Activated CD4-positive, CD25-positive, alpha-beta regulatory T cell treated with anti-CD3 and anti-CD28 coated beads, Interleukin-2, amount 50 U/mL, for 16 hours (primary cell): ENCODE data around the gene CELF2.

Source experiments
- DNase-seq: peaks from one replicate; pipeline ENCODE4 v3.0.0-alpha.2; 2020; ENCODE audit warnings: low read depth, low spot score

CELF2 gene

GRCh38 chr10:11325817-11326216 lies 308.1 kb downstream of the CELF2 start:
- DNase-seq = no peak

DNA sequence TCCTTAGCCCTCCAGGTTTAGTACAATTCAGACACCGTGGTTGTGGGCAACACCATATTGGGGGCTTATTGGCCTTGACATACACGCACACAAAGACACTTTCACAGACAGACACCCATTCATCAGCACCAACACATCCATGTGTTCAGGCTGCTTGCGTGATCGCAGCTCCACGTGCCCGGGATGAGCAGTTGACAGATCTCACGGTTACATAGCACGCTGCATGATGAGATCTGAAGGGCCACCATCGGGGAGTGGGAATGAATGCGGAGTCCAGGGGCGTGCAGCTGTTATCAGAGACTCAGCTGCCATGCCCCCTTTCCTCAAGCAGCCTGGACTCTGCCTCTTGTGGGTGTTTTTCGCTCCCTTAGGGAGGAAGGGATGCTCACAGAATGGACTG lies 308.6 kb downstream of the CELF2 start:
- no peak for DNase-seq

- no peak for DNase-seq
These were observed 309.4 kb downstream of the CELF2 start for GRCh38 chr10:11326913-11327616.

- DNase-seq = no peak
These were observed 310.8 kb downstream of the CELF2 start for GRCh38 chr10:11328264-11329061.

GRCh38 chr10:11329062-11329673 lies 311.5 kb downstream of the CELF2 start:
- no peak for DNase-seq

GRCh38 chr10:11330383-11331045 lies 312.8 kb downstream of the CELF2 start:
- DNase-seq = no peak

DNA sequence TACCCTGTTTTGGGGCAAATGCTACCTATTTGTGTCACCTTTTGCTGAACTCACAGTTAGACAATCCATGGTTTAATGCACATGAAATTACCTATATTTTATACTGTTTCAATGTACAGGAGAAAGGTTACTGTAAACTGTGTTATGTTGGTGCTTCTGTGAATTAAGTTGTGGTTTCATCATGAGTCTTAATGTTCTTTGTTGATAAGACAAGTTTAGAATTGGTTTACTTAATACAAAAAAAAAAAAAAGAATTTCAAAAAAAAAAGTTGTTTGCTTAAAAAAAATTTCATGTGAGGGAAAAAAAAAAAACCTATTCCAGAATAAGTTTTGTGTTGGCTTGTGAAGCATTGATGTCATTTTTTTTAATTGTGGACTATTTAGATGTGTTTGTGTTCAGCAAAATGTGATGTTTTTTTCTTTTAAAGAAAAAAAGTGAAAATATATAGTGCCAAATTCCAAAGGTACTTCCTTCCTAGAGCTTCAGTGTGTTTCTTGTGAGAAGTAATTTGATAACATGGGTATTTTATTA lies 313.4 kb downstream of the CELF2 start:
- DNase-seq = no peak

DNA sequence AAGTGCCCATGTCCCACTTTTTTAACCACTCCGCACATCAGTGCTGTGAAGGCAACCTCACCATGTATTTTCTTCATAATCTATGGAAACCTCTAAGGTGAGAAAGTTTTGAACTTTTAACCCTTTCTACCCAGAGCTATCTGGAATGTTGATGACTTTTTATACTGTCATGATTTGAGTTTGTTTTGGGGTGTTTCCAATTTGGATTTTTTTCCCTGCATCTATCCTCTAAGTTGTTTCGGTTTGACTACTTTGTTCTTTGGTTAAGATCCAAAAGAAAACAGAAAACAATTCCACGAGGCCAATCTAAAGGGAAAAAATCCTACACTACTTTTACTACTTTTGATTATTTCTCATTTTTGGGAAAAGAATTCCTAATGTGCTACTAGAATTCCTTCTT lies 314.1 kb downstream of the CELF2 start:
- no peak for DNase-seq

GRCh38 chr10:11332846-11333245 lies 315.2 kb downstream of the CELF2 start:
- DNase-seq = no peak

GRCh38 chr10:11334436-11334835 lies 316.8 kb downstream of the CELF2 start:
- DNase-seq = no peak

DNA sequence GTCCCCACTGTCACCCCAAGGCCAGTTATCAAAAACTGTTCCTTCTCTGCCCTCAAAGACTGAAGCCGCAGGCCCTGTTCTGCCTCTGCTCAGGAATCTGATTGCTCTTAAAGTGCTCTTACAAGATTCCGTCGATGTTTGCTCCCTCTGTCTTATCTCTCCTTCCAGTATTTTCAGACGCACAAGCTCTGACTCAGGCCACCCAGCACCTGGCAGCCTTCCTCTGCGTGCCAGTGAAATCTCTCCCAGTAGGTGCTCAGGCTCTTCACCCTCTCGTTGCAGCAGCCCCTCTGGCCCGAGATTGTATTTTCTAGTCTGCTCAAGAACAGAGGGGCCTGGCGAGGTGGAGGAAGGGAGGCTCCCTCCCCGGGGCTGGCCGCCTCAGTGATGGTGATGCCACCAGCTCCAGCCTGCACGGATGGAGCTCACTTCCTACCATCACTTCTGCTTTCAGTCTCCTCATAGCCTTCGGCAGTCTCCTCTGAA lies 317.5 kb downstream of the CELF2 start:
- no peak for DNase-seq

DNA sequence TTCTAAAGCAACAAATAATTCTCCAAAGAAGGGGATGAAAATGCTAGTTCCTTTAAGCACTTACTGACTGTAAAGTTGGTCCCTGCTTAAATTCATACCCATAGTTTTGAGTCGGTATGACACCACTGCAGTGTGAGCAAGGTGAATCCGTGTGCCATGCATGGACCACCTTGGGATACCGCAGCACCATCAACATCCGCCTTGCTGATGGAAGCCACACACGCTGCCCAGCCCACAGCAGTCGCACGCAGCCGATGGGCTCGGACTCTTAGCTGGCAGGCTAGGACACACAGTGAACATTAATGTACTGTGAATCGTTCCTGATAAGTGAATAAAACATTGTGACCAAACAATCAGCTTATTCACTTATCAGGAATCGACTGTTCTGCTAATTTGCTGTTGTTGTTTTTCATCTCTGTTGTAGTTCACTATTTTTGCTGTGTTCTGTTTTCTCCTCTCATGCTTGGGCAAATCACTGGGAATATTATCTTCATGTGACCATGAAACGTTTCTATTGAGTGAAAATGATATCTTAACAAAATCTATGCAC lies 318.3 kb downstream of the CELF2 start:
- no peak for DNase-seq

GRCh38 chr10:11336722-11337162 lies 319.1 kb downstream of the CELF2 start:
- no peak for DNase-seq

GRCh38 chr10:11337516-11337915 lies 319.8 kb downstream of the CELF2 start:
- DNase-seq = no peak

DNA sequence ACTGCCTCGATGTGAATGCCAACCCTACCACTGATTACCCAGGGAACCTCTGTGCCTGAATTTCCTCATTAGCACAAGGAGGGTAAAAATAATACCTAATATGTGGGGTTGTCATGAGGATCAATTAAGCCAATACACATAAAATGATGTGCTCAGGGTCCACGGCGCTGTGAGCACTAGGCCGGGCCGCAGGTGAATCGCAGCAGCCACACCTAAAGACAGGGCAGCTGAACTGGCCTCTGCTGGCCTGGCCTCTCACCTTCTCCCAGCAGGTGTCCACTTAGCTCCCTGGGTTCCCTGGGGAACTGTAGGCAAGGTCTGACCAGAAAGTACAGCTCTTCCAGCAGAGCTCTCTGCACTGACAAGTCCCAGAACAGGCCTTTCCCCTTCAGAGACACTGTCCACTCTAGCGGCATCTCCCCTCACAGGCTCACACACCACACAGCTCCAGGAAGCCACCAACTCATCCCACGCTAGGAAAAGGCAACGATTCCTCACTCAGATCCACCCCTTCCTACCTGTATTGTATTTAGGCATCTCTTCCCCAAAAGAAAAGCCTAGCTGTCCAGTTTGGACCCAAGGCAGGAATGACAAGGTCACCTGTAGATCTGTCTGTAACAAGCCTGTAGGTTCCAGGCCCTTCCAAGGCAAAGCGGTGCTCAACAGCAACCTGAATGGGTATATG lies 320.6 kb downstream of the CELF2 start:
- DNase-seq = no peak

DNA sequence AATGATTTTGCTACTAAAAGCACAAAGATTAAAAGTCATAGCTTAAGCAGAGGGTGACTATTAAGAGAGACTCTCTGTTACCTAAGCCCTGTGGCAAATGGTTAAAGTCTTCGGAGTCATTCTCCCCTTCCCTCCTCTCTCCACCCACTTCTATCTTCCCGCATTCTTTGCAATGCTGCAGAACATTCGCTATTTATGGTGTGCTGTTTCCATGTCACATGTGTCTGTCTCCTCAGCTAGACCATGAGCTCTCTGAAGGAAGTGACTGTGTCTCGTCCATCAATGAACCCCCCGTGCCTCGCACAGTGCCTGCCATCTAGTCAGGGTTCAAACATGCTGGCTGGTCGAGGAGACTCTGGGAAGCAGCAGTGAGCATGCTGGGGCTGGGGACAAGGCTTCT lies 321.3 kb downstream of the CELF2 start:
- DNase-seq = no peak

DNA sequence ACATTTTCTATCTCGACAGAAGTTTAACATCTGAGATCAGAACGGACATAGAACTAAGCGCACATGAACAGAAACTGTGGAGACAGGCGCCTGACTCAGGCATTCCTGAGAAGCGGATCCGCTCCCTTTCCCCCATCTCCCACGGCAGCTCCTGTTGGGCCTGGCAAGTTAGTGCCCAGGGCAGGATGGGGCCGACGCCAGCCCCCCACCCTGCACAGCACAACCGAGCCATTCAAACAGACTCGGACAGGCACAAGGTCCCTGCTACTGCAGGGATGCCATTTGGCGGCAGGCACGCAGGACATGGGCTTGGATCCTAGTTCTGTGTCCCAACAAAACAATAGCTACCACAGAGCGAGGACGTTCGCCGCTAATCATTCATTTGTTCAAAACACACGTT lies 322.0 kb downstream of the CELF2 start:
- DNase-seq = no peak

DNA sequence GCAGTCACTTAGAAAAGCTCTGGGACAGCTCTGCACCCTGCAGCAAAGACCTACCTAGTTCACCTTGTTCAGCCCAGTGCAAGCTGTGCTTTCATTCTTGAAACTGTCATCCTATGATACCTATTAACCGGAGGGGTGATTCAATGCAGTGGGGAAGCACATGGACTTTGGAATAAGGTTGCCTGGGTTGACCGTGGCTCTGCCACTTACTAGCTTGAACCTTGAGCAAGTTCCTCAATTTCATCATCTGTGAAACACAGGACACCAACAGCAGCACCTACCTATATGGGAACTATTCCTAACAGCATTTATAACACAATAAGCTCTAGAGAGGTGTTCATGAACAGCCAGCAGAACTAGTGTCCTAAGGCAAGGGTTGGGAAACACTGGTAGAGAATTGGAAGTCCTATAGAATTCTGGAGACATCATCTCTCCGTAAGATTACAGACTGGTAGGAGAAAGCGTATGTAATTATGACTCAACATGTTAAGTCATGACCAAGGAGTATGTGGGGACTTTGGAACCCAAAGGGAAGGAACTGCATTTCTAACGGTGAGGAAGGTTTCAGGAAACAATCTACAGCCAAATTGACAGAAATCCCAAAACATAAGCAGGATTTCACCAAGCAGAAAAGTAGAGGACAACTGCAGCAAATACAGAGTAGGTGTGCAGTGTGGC lies 323.8 kb downstream of the CELF2 start:
- DNase-seq = no peak

DNA sequence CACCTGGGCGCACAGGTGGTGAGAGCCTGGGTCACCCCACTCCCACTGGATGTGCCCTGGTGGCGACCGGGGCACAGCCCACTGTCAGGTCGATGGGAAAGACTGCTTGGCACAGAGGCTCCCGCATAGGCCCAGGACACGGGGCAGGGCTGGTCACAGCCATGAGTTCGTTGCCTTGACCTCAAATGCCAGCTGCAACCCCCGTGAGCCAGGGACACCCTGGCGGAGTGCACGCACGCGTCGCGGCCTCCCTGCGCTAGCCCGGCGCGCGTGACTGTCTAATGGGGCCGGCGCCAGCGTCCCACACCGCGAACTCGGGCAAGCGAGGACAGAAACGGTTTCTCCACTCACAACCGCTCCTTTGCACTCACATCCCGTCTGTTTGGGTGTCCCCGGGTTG lies 326.4 kb downstream of the CELF2 start:
- DNase-seq = no peak

DNA sequence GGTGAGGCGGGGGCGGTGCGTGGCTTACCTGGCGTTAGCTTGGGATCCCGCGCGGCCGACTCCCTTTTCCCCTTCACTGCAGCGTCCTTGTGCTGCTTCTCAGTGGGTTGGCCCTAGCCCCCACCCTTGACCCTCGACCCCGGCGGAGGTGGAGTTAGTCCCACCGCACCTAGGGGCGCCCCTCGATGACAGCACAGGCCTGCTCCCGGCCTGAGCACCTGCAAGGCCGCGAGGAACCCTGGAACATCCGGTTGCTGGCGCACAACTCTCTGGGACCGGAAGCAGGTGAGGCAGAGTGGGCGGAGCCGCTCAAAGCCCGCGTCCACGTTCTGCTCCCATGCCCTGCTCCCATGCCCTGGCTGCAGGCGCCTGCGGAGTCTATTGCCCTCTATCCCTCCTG lies 326.9 kb downstream of the CELF2 start:
- DNase-seq = no peak
